C1 segment of cervical spinal cord (tissue), 14 donors: ENCODE results near the gene DRC7.

Experiments used
- DNase-seq, 14 donors: peaks; one replicate each; lab custom pipeline; 2025; lab: John Stamatoyannopoulos, UW

The DRC7 gene

GRCh38 chr16:57694725-57695679 lies at the start of gene DRC7:
DRC7 (plus strand) TSS chr16:57694806; CDS start chr16:57697950, 3,144 bp downstream.
- peak in 6 of 14 donors; percentile 26 to 59 (median 38) for DNase-seq

GRCh38 chr16:57645169-57645568 lies 49.4 kb upstream of the DRC7 start:
- DNase-seq, result no peak

- no peak for DNase-seq
Observed at GRCh38 chr16:57645691-57646387, 48.8 kb upstream of the DRC7 start.

GRCh38 chr16:57646388-57647039 lies 48.1 kb upstream of the DRC7 start:
- DNase-seq, result no peak

GRCh38 chr16:57647136-57647875 lies 47.3 kb upstream of the DRC7 start:
- no peak for DNase-seq

GRCh38 chr16:57648125-57648524 lies 46.5 kb upstream of the DRC7 start:
- peak in 3 of 14 donors; percentile 25 to 37 (median 33) for DNase-seq

GRCh38 chr16:57648581-57649442 lies 45.8 kb upstream of the DRC7 start:
- DNase-seq, result peak in 13 of 14 donors; percentile 8 to 86 (median 66)

- DNase-seq, result no peak
Observed at GRCh38 chr16:57649443-57649751, 45.2 kb upstream of the DRC7 start.

GRCh38 chr16:57649846-57650245 lies 44.8 kb upstream of the DRC7 start:
- no peak for DNase-seq

GRCh38 chr16:57651344-57652333 lies 43.0 kb upstream of the DRC7 start:
- no peak for DNase-seq

GRCh38 chr16:57652695-57653471 lies 41.7 kb upstream of the DRC7 start:
- no peak for DNase-seq

GRCh38 chr16:57653936-57654335 lies 40.7 kb upstream of the DRC7 start:
- DNase-seq, result no peak

GRCh38 chr16:57656342-57656955 lies 38.2 kb upstream of the DRC7 start:
- no peak for DNase-seq

GRCh38 chr16:57657228-57657627 lies 37.4 kb upstream of the DRC7 start:
- no peak for DNase-seq

GRCh38 chr16:57658130-57658877 lies 36.3 kb upstream of the DRC7 start:
- DNase-seq, result no peak

GRCh38 chr16:57658878-57659674 lies 35.5 kb upstream of the DRC7 start:
- DNase-seq, result no peak
